ENCODE measurements around the gene ZNF441. TPM values are rescaled to one million over a fixed set of nuclear protein-coding genes. Genes with fewer than 3 reads are reported as not detected.
"Not testable (repeated sequence)": the region's sequence is repeated elsewhere in the genome, so short reads cannot be mapped to it uniquely, and the experiment has no call there.

ZNF441 gene
- polyA plus RNA-seq, 1 experiment: 3.4 TPM

GRCh38 chr19:11763117-11763516, 3.7 kb upstream of the ZNF441 start:
- ChIA-PET POLR2A (no interaction called here), CTCF (no interaction called here)
- H3K4me3 ChIP-seq (ENCODE audit: low read depth, low read length): no peak overlapping the region
- no peak for DNase-seq (ENCODE audit: low read depth)
- no peaks in the 10 kb centered on the region for H3K27me3 ChIP-seq (ENCODE audit: control insufficient read depth, insufficient read depth, low read length)
- TF ChIP-seq CTCF (IDR thresholded peaks at IDR 0.05; ENCODE audit: insufficient read depth, low read depth, low read length): no peak
- H3K36me3 ChIP-seq (ENCODE audit: control insufficient read depth, insufficient read depth, low read length): no peaks in the 10 kb centered on the region

- Histone ChIP-seq H3K36me3 (ENCODE audit: control insufficient read depth, insufficient read depth, low read length) (no peaks in the 10 kb centered on the region), H3K4me3 (ENCODE audit: low read depth, low read length) (no peak overlapping the region), H3K27me3 (ENCODE audit: control insufficient read depth, insufficient read depth, low read length) (no peaks in the 10 kb centered on the region)
- ChIA-PET POLR2A (no interaction called here), CTCF (no interaction called here)
- no peak for TF ChIP-seq CTCF (IDR thresholded peaks at IDR 0.05; ENCODE audit: insufficient read depth, low read depth, low read length)
- DNase-seq (ENCODE audit: low read depth): no peak
These were observed 3.2 kb upstream of the ZNF441 start for GRCh38 chr19:11763611-11764010.

GRCh38 chr19:11767633-11768133, 883 bp downstream of the ZNF441 start:
- ChIA-PET CTCF (no interaction called here), POLR2A (no interaction called here)
- Histone ChIP-seq H3K27me3 (ENCODE audit: control insufficient read depth, insufficient read depth, low read length) (no peaks in the 10 kb centered on the region), H3K36me3 (ENCODE audit: control insufficient read depth, insufficient read depth, low read length) (no peaks in the 10 kb centered on the region), H3K4me3 (ENCODE audit: low read depth, low read length) (peak overlapping the region; percentile 57)
- DNase-seq (ENCODE audit: low read depth): no peak
- TF ChIP-seq CTCF (IDR thresholded peaks at IDR 0.05; ENCODE audit: insufficient read depth, low read depth, low read length): no peak

GRCh38 chr19:11769995-11770394, 3.2 kb downstream of the ZNF441 start:
- ChIA-PET CTCF (no interaction called here), POLR2A (no interaction called here)
- H3K27me3 ChIP-seq (ENCODE audit: control insufficient read depth, insufficient read depth, low read length): no peaks in the 10 kb centered on the region
- no peak for DNase-seq (ENCODE audit: low read depth)
- TF ChIP-seq CTCF (IDR thresholded peaks at IDR 0.05; ENCODE audit: insufficient read depth, low read depth, low read length): no peak
- H3K4me3 ChIP-seq (ENCODE audit: low read depth, low read length): no peak overlapping the region
- H3K36me3 ChIP-seq (ENCODE audit: control insufficient read depth, insufficient read depth, low read length): no peaks in the 10 kb centered on the region

- H3K4me3 ChIP-seq (ENCODE audit: low read depth, low read length); POLR2A ChIA-PET; H3K36me3 ChIP-seq (ENCODE audit: control insufficient read depth, insufficient read depth, low read length); H3K27me3 ChIP-seq (ENCODE audit: control insufficient read depth, insufficient read depth, low read length); DNase-seq (ENCODE audit: low read depth): not testable (repeated sequence)
- CTCF ChIA-PET: interaction anchor here (1.0 kb wide), 1 partner anchor 26 kb away, joined by 4 read pairs; no protein-coding TSS in a partner anchor
These were observed 4.7 kb downstream of the ZNF441 start for GRCh38 chr19:11771520-11771919.

- POLR2A ChIA-PET; H3K4me3 ChIP-seq (ENCODE audit: low read depth, low read length); DNase-seq (ENCODE audit: low read depth); H3K27me3 ChIP-seq (ENCODE audit: control insufficient read depth, insufficient read depth, low read length); CTCF ChIA-PET: not testable (repeated sequence)
- H3K36me3 ChIP-seq (ENCODE audit: control insufficient read depth, insufficient read depth, low read length): peaks cover 18% of the 10 kb centered on the region
These were observed 9.9 kb downstream of the ZNF441 start for GRCh38 chr19:11776669-11777068.

Measured in BJ (cell line).